Sigmoid colon (tissue), 7 donors: ENCODE results near the gene TMTC1. TPM values are rescaled to one million over a fixed set of nuclear protein-coding genes. Genes with fewer than 3 reads are reported as not detected.

Experiments used
- DNase-seq: peaks from one replicate; pipeline ENCODE4 v3.0.0-alpha.2; 2019
- H3K27ac ChIP-seq, 4 donors: fragments of 200-600 bp; sonication (generic); one replicate each; pipeline ENCODE4 v1.5.1; 2016 to 2019; ENCODE audit warnings: mild to moderate bottlenecking in 1 of 4
- H3K27me3 ChIP-seq, 3 donors: fragments of 200-600 bp; sonication (generic); one replicate each; pipeline ENCODE4 v1.5.1; 2019; ENCODE audit warnings: mild to moderate bottlenecking in 1 of 3
- H3K36me3 ChIP-seq, 4 donors: fragments of 200-600 bp; sonication (generic); one replicate each; pipeline ENCODE4 v1.5.1; 2016 to 2019
- H3K4me1 ChIP-seq, 4 donors: fragments of 200-600 bp; sonication (generic); one replicate each; pipeline ENCODE4 v1.5.1; 2017 to 2019
- H3K4me3 ChIP-seq, 4 donors: fragments of 200-600 bp; sonication (generic); one replicate each; pipeline ENCODE4 v1.5.1; 2017 to 2019; ENCODE audit warnings: mild to moderate bottlenecking in 2 of 4, moderate library complexity in 1 of 4
- H3K9me3 ChIP-seq, 4 donors: fragments of 200-600 bp in 3 of 4; sonication (generic) in 3 of 4; one replicate each; pipeline versions ENCODE4 v1.5.1 to v1.6.1; 2013 to 2019
- CTCF ChIP-seq, 4 experiments: fragments of 450-650 bp in 3 of 4; fragments of 200-600 bp in 1 of 4; IDR thresholded peaks; one replicate each; pipeline ENCODE4 v1.5.1; 2016 to 2019; ENCODE audit warnings: antibody characterized with exemption in 4 of 4, mild to moderate bottlenecking in 3 of 4, moderate library complexity in 2 of 4
- EP300 ChIP-seq, 4 donors: sonication (generic); formaldehyde crosslinking; IDR thresholded peaks; one replicate each; pipeline ENCODE4 v1.6.1; 2017; ENCODE audit warnings: antibody characterized with exemption in 4 of 4
- POLR2A ChIP-seq, 2 donors: fragments of 450-650 bp; IDR thresholded peaks; one replicate each; pipeline ENCODE4 v1.6.1; 2016; ENCODE audit warnings: antibody characterized with exemption in 2 of 2, mild to moderate bottlenecking in 2 of 2, moderate library complexity in 2 of 2
- POLR2AphosphoS5 ChIP-seq, 4 donors: sonication (generic); formaldehyde crosslinking; IDR thresholded peaks; one replicate each; pipeline ENCODE4 v1.6.1; 2017; ENCODE audit warnings: antibody characterized with exemption in 4 of 4
- WGBS, 2 donors: extraction: QIAGEN DNeasy Blood & Tissue Kit; methylation state at CpG; one replicate each; pipeline ENCODE4 v1.1.7; 2013; 5-methylcytosine and 5-hydroxymethylcytosine counted together
- intact Hi-C: fragments of 100-400 bp; cut with DNase I; formaldehyde crosslinking; loops from one replicate; pipeline ENCODE4 v1.15.1; 2023
- polyA plus RNA-seq, 3 donors: library from polyadenylated mRNA; stranded (reverse); fragments of 200-250 nt; gene quantifications; one replicate each; pipeline ENCODE4 v1.2.3, GENCODE V29; 2013
- total RNA-seq, 4 donors: library from RNA; depleted of rRNA; stranded (reverse); fragments of >200 nt; gene quantifications; one replicate each; pipeline ENCODE4 v1.1.0, GENCODE V29; 2016
- donor health status: healthy with polysubstance abuse.
- donor health status: Bipolar disorder and iron deficiency.
- donor health status: healthy.

TMTC1 gene
- total and polyA plus RNA-seq, 7 donors, result 0.46 to 77.5 (median 61.5) TPM

GRCh38 chr12:29593001-29593400 lies 190.7 kb downstream of the TMTC1 start:
- no peaks in the 10 kb centered on the region for H3K36me3 ChIP-seq
- 60 to 85% methylated on average over 2 of the region's 2 CpGs for WGBS, 2 donors
- no peaks in the 10 kb centered on the region for H3K9me3 ChIP-seq
- no peak for DNase-seq
- peaks cover 0 to 17% (median 10%) of the 10 kb centered on the region in 4 donors for H3K4me1 ChIP-seq
- no peak for TF ChIP-seq EP300 (IDR thresholded peaks at IDR 0.05)
- no peak for TF ChIP-seq CTCF (IDR thresholded peaks at IDR 0.05)
- no peak for TF ChIP-seq POLR2AphosphoS5 (IDR thresholded peaks at IDR 0.05)
- no peak for TF ChIP-seq POLR2A (IDR thresholded peaks at IDR 0.05)
- intact Hi-C loops, result no loop called here
- no peak overlapping the region for H3K4me3 ChIP-seq
- H3K27ac ChIP-seq, result no peak overlapping the region
- H3K27me3 ChIP-seq, result no peaks in the 10 kb centered on the region

- no peak for DNase-seq
- H3K4me1 ChIP-seq, result peaks cover 0 to 17% (median 10%) of the 10 kb centered on the region in 4 donors
- TF ChIP-seq CTCF (IDR thresholded peaks at IDR 0.05), result no peak
- TF ChIP-seq POLR2A (IDR thresholded peaks at IDR 0.05), result no peak
- TF ChIP-seq POLR2AphosphoS5 (IDR thresholded peaks at IDR 0.05), result no peak
- TF ChIP-seq EP300 (IDR thresholded peaks at IDR 0.05), result no peak
- H3K9me3 ChIP-seq, result no peaks in the 10 kb centered on the region
- H3K4me3 ChIP-seq, result no peak overlapping the region
- no peaks in the 10 kb centered on the region for H3K36me3 ChIP-seq
- 43 to 47% methylated on average over 11 of the region's 11 CpGs for WGBS, 2 donors
- intact Hi-C loops, result no loop called here
- no peak overlapping the region for H3K27ac ChIP-seq
- H3K27me3 ChIP-seq, result no peaks in the 10 kb centered on the region
These were observed 192.4 kb downstream of the TMTC1 start for GRCh38 chr12:29591140-29592020.

GRCh38 chr12:29589851-29590250 lies 193.9 kb downstream of the TMTC1 start:
- no peak overlapping the region for H3K27ac ChIP-seq
- 75% methylated on average over 2 of the region's 2 CpGs for WGBS, 2 donors

GRCh38 chr12:29589286-29589820 lies 194.4 kb downstream of the TMTC1 start:
- Histone ChIP-seq H3K9me3 (no peaks in the 10 kb centered on the region), H3K27me3 (no peaks in the 10 kb centered on the region), H3K27ac (no peak overlapping the region), H3K4me1 (peaks cover 0 to 17% (median 10%) of the 10 kb centered on the region in 4 donors), H3K4me3 (no peak overlapping the region), H3K36me3 (no peaks in the 10 kb centered on the region)
- 85 to 91% methylated on average over 2 of the region's 2 CpGs for WGBS, 2 donors
- intact Hi-C loops, result no loop called here
- no peak for DNase-seq
- no peak for TF ChIP-seq POLR2AphosphoS5 (IDR thresholded peaks at IDR 0.05)
- TF ChIP-seq EP300 (IDR thresholded peaks at IDR 0.05), result no peak
- no peak for TF ChIP-seq CTCF (IDR thresholded peaks at IDR 0.05)
- TF ChIP-seq POLR2A (IDR thresholded peaks at IDR 0.05), result no peak

More at GRCh38 chr12:29589851-29590250, 193.9 kb downstream of the TMTC1 start:
- H3K36me3 ChIP-seq, result no peaks in the 10 kb centered on the region
- TF ChIP-seq POLR2A (IDR thresholded peaks at IDR 0.05) (no peak), CTCF (IDR thresholded peaks at IDR 0.05) (no peak), POLR2AphosphoS5 (IDR thresholded peaks at IDR 0.05) (no peak), EP300 (IDR thresholded peaks at IDR 0.05) (no peak)
- H3K4me1 ChIP-seq, result peaks cover 0 to 17% (median 10%) of the 10 kb centered on the region in 4 donors
- no peak for DNase-seq
- H3K9me3 ChIP-seq, result no peaks in the 10 kb centered on the region
- intact Hi-C loops, result no loop called here
- no peaks in the 10 kb centered on the region for H3K27me3 ChIP-seq
- H3K4me3 ChIP-seq, result no peak overlapping the region
